ENCODE results near the gene KLF6. TPM values are rescaled to one million over a fixed set of nuclear protein-coding genes. Genes with fewer than 3 reads are reported as not detected.

KLF6 gene
- total and polyA plus RNA-seq, 2 donors (not counting 3 experiments of a cell fraction or from before 2014, with no cell fraction given): 183 to 307 TPM

DNA sequence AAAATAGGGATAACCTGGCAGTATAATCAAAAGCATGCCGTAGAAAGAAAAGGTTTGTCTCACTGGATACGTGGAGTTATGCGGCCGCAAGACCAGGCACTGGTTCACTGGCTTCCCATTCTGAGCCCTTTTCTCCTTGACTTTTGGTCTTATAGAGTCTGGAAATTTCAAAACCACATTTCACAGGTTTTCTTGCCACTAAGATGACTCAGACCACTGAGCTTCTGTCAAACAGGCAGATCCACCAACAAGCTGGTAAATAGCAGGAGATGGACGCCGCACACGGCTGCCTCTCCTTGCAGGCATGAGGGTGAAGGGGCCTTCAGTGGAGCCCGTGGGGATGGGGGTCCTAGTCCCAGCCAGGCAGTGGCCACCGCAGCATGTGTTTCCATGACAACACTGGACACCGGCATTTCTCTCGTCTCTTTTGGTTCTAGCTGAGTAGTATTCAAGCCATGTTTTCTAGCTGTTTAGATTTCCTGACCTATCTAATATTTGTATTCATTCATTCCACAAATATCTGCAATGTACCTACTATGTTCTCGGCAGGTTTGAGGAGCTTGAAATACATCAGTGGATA, 55.5 kb downstream of the KLF6 start:
- H3K4me1 ChIP-seq (ENCODE audit: control insufficient read depth, extremely low read depth, insufficient read depth, low read length): no peaks in the 10 kb centered on the region
- CTCF ChIA-PET: interaction anchor here (1.1 kb wide), 1 partner anchor 97 kb away, joined by 3 read pairs; no protein-coding TSS in a partner anchor
- POLR2A ChIA-PET: no interaction called here
- no peak overlapping the region for H3K4me3 ChIP-seq (replicated peaks in 1 of 3; ENCODE audit: insufficient read depth in 1 of 3, low read depth in 1 of 3, low read length in 3 of 3)
- H4K20me1 ChIP-seq (replicated peaks; ENCODE audit: control insufficient read depth, extremely low read depth, insufficient read depth, low read length): no peaks in the 10 kb centered on the region
- dilution Hi-C loops (cut with MboI; ENCODE audit: extremely low pct_ligation_motif_present, low sequenced_read_pairs): no loop called here
- no TSS peak for BruUV-seq (replicated peaks)
- no peaks in the 10 kb centered on the region for H3K36me3 ChIP-seq (ENCODE audit: control insufficient read depth in 2 of 2, extremely low read depth in 1 of 2, insufficient read depth in 2 of 2, low read length in 2 of 2)
- no peak for FAIRE-seq
- H2AFZ ChIP-seq (ENCODE audit: low read depth, low read length): no peak overlapping the region
- H3K9me3 ChIP-seq (replicated peaks; ENCODE audit: control insufficient read depth, insufficient read depth, low read length): no peaks in the 10 kb centered on the region
- no peak overlapping the region for H3K9ac ChIP-seq (replicated peaks; ENCODE audit: extremely low read depth, insufficient read depth, low read length)
- H3K27me3 ChIP-seq (ENCODE audit: control insufficient read depth in 2 of 2, insufficient read depth in 2 of 2, low read length in 2 of 2): no peaks in the 10 kb centered on the region
- no peaks in the 10 kb centered on the region for H3K9me1 ChIP-seq (replicated peaks; ENCODE audit: control insufficient read depth, extremely low read depth, insufficient read depth, low read length)
- no peaks in the 10 kb centered on the region for H3K79me2 ChIP-seq (ENCODE audit: control insufficient read depth, insufficient read depth, low read length)
- H3K27ac ChIP-seq (ENCODE audit: insufficient read depth, low read depth, low read length): no peak overlapping the region
- DNase-seq (ENCODE audit: low read depth, low spot score): no peak
- no peak for TF ChIP-seq GATA2 (IDR thresholded peaks at IDR 0.05; ENCODE audit: insufficient read depth, insufficient read length, low read depth, low read length)
- H3K4me2 ChIP-seq (ENCODE audit: insufficient read depth, low read length): no peak overlapping the region
- intact Hi-C loops (cut with micrococcal nuclease): no loop called here

DNA sequence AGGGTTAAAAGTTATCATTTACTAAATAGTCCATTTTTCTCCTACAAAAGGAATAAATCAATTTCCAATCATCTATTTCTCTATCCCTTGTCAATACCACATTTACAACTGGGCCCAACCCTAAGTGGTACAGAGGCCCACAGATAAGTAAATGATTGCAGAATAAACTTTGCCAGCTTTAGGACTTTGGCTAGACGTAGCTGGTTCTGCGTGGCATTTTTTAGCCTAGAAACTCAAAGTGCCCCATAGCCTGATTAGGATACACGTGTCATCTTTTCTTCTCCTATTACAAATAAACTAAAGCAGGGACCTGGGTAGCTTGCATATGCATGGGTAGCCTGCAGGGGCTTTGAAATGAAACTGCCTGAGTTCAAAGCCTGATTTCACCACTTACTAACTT, 56.4 kb downstream of the KLF6 start:
- Histone ChIP-seq H3K9me1 (replicated peaks; ENCODE audit: control insufficient read depth, extremely low read depth, insufficient read depth, low read length) (no peaks in the 10 kb centered on the region), H3K4me2 (ENCODE audit: insufficient read depth, low read length) (no peak overlapping the region), H3K4me3 (replicated peaks in 1 of 3; ENCODE audit: insufficient read depth in 1 of 3, low read depth in 1 of 3, low read length in 3 of 3) (no peak overlapping the region), H3K9ac (replicated peaks; ENCODE audit: extremely low read depth, insufficient read depth, low read length) (no peak overlapping the region), H3K27ac (ENCODE audit: insufficient read depth, low read depth, low read length) (no peak overlapping the region), H3K4me1 (ENCODE audit: control insufficient read depth, extremely low read depth, insufficient read depth, low read length) (no peaks in the 10 kb centered on the region), H3K79me2 (ENCODE audit: control insufficient read depth, insufficient read depth, low read length) (no peaks in the 10 kb centered on the region), H3K9me3 (replicated peaks; ENCODE audit: control insufficient read depth, insufficient read depth, low read length) (no peaks in the 10 kb centered on the region), H3K27me3 (ENCODE audit: control insufficient read depth in 2 of 2, insufficient read depth in 2 of 2, low read length in 2 of 2) (no peaks in the 10 kb centered on the region), H3K36me3 (ENCODE audit: control insufficient read depth in 2 of 2, extremely low read depth in 1 of 2, insufficient read depth in 2 of 2, low read length in 2 of 2) (no peaks in the 10 kb centered on the region), H4K20me1 (replicated peaks; ENCODE audit: control insufficient read depth, extremely low read depth, insufficient read depth, low read length) (no peaks in the 10 kb centered on the region), H2AFZ (ENCODE audit: low read depth, low read length) (no peak overlapping the region)
- intact Hi-C loops (cut with micrococcal nuclease) (no loop called here), dilution Hi-C loops (cut with MboI; ENCODE audit: extremely low pct_ligation_motif_present, low sequenced_read_pairs) (no loop called here)
- ChIA-PET CTCF (interaction anchor here (1.1 kb wide), 1 partner anchor 96 kb away, joined by 3 read pairs; no protein-coding TSS in a partner anchor), POLR2A (no interaction called here)
- TF ChIP-seq GATA2 (IDR thresholded peaks at IDR 0.05; ENCODE audit: insufficient read depth, insufficient read length, low read depth, low read length): no peak
- TF ChIP-seq JUN (IDR thresholded peaks at IDR 0.05; ENCODE audit: borderline replicate concordance, insufficient read depth, insufficient read length, low read depth): no peak
- TF ChIP-seq, protein P1, sequence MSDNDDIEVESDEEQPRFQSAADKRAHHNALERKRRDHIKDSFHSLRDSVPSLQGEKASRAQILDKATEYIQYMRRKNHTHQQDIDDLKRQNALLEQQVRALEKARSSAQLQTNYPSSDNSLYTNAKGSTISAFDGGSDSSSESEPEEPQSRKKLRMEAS (IDR thresholded peaks at IDR 0.05; ENCODE audit: insufficient read depth, insufficient read length): no peak
- no peak for TF ChIP-seq FOS (IDR thresholded peaks at IDR 0.05; ENCODE audit: borderline replicate concordance, insufficient read depth, low read length)
- no peak for TF ChIP-seq POLR2A (IDR thresholded peaks at IDR 0.05; ENCODE audit: low read depth, low read length)
- TF ChIP-seq EZH2 (IDR thresholded peaks at IDR 0.05; ENCODE audit: borderline replicate concordance, low read depth, low read length, severe bottlenecking): no peak
- TF ChIP-seq, protein P2, sequence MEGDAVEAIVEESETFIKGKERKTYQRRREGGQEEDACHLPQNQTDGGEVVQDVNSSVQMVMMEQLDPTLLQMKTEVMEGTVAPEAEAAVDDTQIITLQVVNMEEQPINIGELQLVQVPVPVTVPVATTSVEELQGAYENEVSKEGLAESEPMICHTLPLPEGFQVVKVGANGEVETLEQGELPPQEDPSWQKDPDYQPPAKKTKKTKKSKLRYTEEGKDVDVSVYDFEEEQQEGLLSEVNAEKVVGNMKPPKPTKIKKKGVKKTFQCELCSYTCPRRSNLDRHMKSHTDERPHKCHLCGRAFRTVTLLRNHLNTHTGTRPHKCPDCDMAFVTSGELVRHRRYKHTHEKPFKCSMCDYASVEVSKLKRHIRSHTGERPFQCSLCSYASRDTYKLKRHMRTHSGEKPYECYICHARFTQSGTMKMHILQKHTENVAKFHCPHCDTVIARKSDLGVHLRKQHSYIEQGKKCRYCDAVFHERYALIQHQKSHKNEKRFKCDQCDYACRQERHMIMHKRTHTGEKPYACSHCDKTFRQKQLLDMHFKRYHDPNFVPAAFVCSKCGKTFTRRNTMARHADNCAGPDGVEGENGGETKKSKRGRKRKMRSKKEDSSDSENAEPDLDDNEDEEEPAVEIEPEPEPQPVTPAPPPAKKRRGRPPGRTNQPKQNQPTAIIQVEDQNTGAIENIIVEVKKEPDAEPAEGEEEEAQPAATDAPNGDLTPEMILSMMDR (IDR thresholded peaks at IDR 0.05; ENCODE audit: extremely low read depth in 1 of 2, insufficient read depth in 1 of 2, low read depth in 1 of 2, low read length in 2 of 2): no peak
- no peak for TF ChIP-seq MYC (IDR thresholded peaks at IDR 0.05; ENCODE audit: low read depth, low read length)
- no peak for TF ChIP-seq POLR2AphosphoS5 (IDR thresholded peaks at IDR 0.05; ENCODE audit: insufficient read depth, low read depth, low read length)
- BruUV-seq (replicated peaks): no TSS peak
- FAIRE-seq (no peak), DNase-seq (ENCODE audit: low read depth, low spot score) (no peak)

Measured in endothelial cell of umbilical vein (primary cell).